ENCODE results near the gene PLXND1.

- TF ChIP-seq CTCF (IDR thresholded peaks at IDR 0.05 in 2 of 3, conservative IDR thresholded peaks at IDR 0.05 in 1 of 3; ENCODE audit: borderline replicate concordance in 1 of 3, insufficient read depth in 1 of 3, low read depth in 2 of 3, low read length in 2 of 3) (no peak), POLR2A (IDR thresholded peaks at IDR 0.05; ENCODE audit: borderline replicate concordance, extremely low read depth, insufficient read depth, insufficient read length) (no peak), EZH2 (IDR thresholded peaks at IDR 0.05) (no peak), POLR2AphosphoS5 (IDR thresholded peaks at IDR 0.05; ENCODE audit: low read depth, low read length) (no peak), REST (IDR thresholded peaks at IDR 0.05; ENCODE audit: low read depth) (no peak), RAD21 (IDR thresholded peaks at IDR 0.05; ENCODE audit: low read depth) (no peak), YY1 (IDR thresholded peaks at IDR 0.05; ENCODE audit: extremely low read depth, insufficient replicate concordance, low read depth, low read length) (no peak), ZNF274 (IDR thresholded peaks at IDR 0.05; ENCODE audit: low read depth, low read length) (no peak), ATF3 (IDR thresholded peaks at IDR 0.05) (no peak), JUND (IDR thresholded peaks at IDR 0.05) (no peak), ZBTB33 (IDR thresholded peaks at IDR 0.05; ENCODE audit: extremely low read depth, insufficient replicate concordance, low read length) (no peak), FOSL1 (IDR thresholded peaks at IDR 0.05; ENCODE audit: low read depth) (no peak)
- TF ChIP-seq, protein P1, sequence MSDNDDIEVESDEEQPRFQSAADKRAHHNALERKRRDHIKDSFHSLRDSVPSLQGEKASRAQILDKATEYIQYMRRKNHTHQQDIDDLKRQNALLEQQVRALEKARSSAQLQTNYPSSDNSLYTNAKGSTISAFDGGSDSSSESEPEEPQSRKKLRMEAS (IDR thresholded peaks at IDR 0.05): no peak
Measured at GRCh38 chr3:129597087-129597999, 9.1 kb downstream of the PLXND1 start.

Measured in HCT116 (cell line).